B cell (primary cell): ENCODE data around the gene TIAM2. TPM values are rescaled to one million over a fixed set of nuclear protein-coding genes. Genes with fewer than 3 reads are reported as not detected.

Source experiments
- ATAC-seq: fragments of 200-7000 bp; cut with Tn5 transposase; one replicate; pipeline ENCODE4 v1.10.0; 2021; ENCODE audit warnings: low read depth, mild to moderate bottlenecking, moderate number of reproducible peaks, moderate library complexity
- CTCF ChIA-PET: fragments of 350-600 bp; sonication (Branson Sonifier 250); formaldehyde crosslinking; loops from one replicate; lab custom pipeline; 2021; ENCODE audit warnings: antibody characterized with exemption, inconsistent platforms; lab: Charles Lee
- POLR2A ChIA-PET: fragments of 350-600 bp; sonication (Branson Sonifier 250); formaldehyde crosslinking; loops from one replicate; lab custom pipeline; 2021; ENCODE audit warnings: antibody characterized with exemption; lab: Charles Lee
- DNase-seq: peaks from one replicate; pipeline ENCODE4 v3.0.0; 2013
- H2AFZ ChIP-seq: 2 replicates; pipeline ENCODE4 v1.6.1; 2012; ENCODE audit warnings: mild to moderate bottlenecking, low read depth, low read length; ENCODE audit not compliant: insufficient read depth, poor library complexity, severe bottlenecking
- H3K27ac ChIP-seq, 2 donors: 1 replicate in 1 of 2; 2 replicates in 1 of 2; pipeline ENCODE4 v1.5.1; 2012 to 2013; ENCODE audit warnings: low read length in 2 of 2, mild to moderate bottlenecking in 2 of 2, moderate library complexity in 1 of 2
- H3K27me3 ChIP-seq, 4 experiments: fragments of 200-600 bp in 1 of 4; sonication (generic) in 1 of 4; replicated peaks in 1 of 4; 1 replicate in 2 of 4; 2 replicates in 2 of 4; pipeline versions ENCODE4 v1.6.1 to v1.7.0; 2013 to 2016; ENCODE audit warnings: low read length in 3 of 4, mild to moderate bottlenecking in 2 of 4, mixed read lengths in 1 of 4, moderate library complexity in 1 of 4; ENCODE audit not compliant: insufficient read depth in 4 of 4, control insufficient read depth in 3 of 4; ENCODE audit errors: control extremely low read depth in 1 of 4
- H3K36me3 ChIP-seq, 2 experiments: replicated peaks in 1 of 2; 1 replicate in 1 of 2; 2 replicates in 1 of 2; pipeline versions ENCODE4 v1.6.1 to v1.7.1; 2013; ENCODE audit warnings: low read length in 1 of 2; ENCODE audit not compliant: insufficient read depth in 2 of 2, control insufficient read depth in 1 of 2; ENCODE audit errors: control extremely low read depth in 1 of 2, extremely low read depth in 1 of 2
- H3K4me1 ChIP-seq, 2 donors: fragments of 200-600 bp in 1 of 2; sonication (generic) in 1 of 2; 1 replicate in 1 of 2; 2 replicates in 1 of 2; pipeline versions ENCODE4 v1.5.1 to v1.6.1; 2013 to 2017; ENCODE audit warnings: low read length in 2 of 2; ENCODE audit not compliant: control insufficient read depth in 2 of 2, insufficient read depth in 2 of 2
- H3K4me2 ChIP-seq: replicated peaks from 2 replicates; pipeline ENCODE3; 2012; ENCODE audit warnings: mild to moderate bottlenecking, low read depth, low read length; ENCODE audit not compliant: poor library complexity, severe bottlenecking
- H3K4me3 ChIP-seq, 5 experiments: fragments of 200-600 bp in 1 of 5; sonication (generic) in 1 of 5; 1 replicate in 3 of 5; 2 replicates in 2 of 5; pipeline versions ENCODE4 v1.5.1 to v1.7.0; 2011 to 2016; ENCODE audit warnings: low read length in 4 of 5, mild to moderate bottlenecking in 4 of 5, low read depth in 2 of 5, control low read depth in 1 of 5, moderate library complexity in 1 of 5; ENCODE audit not compliant: insufficient read depth in 1 of 5; ENCODE audit errors: control extremely low read depth in 1 of 5, extremely low read depth in 1 of 5
- H3K79me2 ChIP-seq: fragments of 200-600 bp; sonication (generic); one replicate; pipeline ENCODE4 v1.6.0; 2016; ENCODE audit warnings: low read length; ENCODE audit not compliant: control insufficient read depth, insufficient read depth
- H3K9ac ChIP-seq: fragments of 200-600 bp; sonication (generic); 2 replicates; pipeline ENCODE4 v1.6.1; 2017; ENCODE audit warnings: mild to moderate bottlenecking, low read length, moderate library complexity
- H3K9me3 ChIP-seq, 3 donors: one replicate each; pipeline versions ENCODE4 v1.6.1 to v1.7.1; 2013; ENCODE audit warnings: low read length in 2 of 3; ENCODE audit not compliant: control insufficient read depth in 2 of 3, insufficient read depth in 1 of 3; ENCODE audit errors: control extremely low read depth in 1 of 3
- H4K20me1 ChIP-seq: 2 replicates; pipeline ENCODE4 v1.6.0; 2012; ENCODE audit warnings: mild to moderate bottlenecking, low read length; ENCODE audit not compliant: insufficient read depth, control insufficient read depth, poor library complexity, severe bottlenecking
- H3K27ac Mint-ChIP-seq: one replicate; pipeline ENCODE4 v1.8.0; 2021; ENCODE audit warnings: mixed read lengths
- H3K27me3 Mint-ChIP-seq: one replicate; pipeline ENCODE4 v1.8.0; 2021; ENCODE audit warnings: mixed read lengths
- H3K4me1 Mint-ChIP-seq: one replicate; pipeline ENCODE4 v1.8.0; 2021; ENCODE audit warnings: mixed read lengths
- H3K4me3 Mint-ChIP-seq: one replicate; pipeline ENCODE4 v1.8.0; 2021; ENCODE audit warnings: mixed read lengths
- H3K9me3 Mint-ChIP-seq: one replicate; pipeline ENCODE4 v1.8.0; 2022; ENCODE audit warnings: mixed read lengths; ENCODE audit not compliant: insufficient read depth
- CTCF ChIP-seq: fragments of 200-600 bp; IDR thresholded peaks from one replicate; pipeline ENCODE4 v1.8.0; 2022; ENCODE audit warnings: antibody characterized with exemption, mild to moderate bottlenecking
- EZH2 ChIP-seq: IDR thresholded peaks from 2 replicates; pipeline ENCODE4 v1.6.1; 2012; ENCODE audit warnings: borderline replicate concordance, low read depth, mild to moderate bottlenecking, moderate library complexity, low read length; ENCODE audit not compliant: insufficient read depth, poor library complexity, severe bottlenecking
- WGBS: methylation state at CpG from one replicate; pipeline ENCODE4 v1.1.5; 2013; ENCODE audit warnings: missing lambda C conversion rate; ENCODE audit not compliant: insufficient coverage; 5-methylcytosine and 5-hydroxymethylcytosine counted together
- intact Hi-C: fragments of 100-400 bp; cut with micrococcal nuclease; formaldehyde crosslinking; loops from one replicate; pipeline ENCODE4 v1.10.0; 2022
- polyA plus RNA-seq: library from polyadenylated mRNA; depleted of rRNA; stranded (reverse); fragments of >200 nt; gene quantifications from 2 replicates; pipeline ENCODE4 v1.2.3, GENCODE V29; 2012
- total RNA-seq, 2 donors: library from RNA; stranded (reverse); fragments of 120-200 nt in 1 of 2; gene quantifications; 1 replicate in 1 of 2; 2 replicates in 1 of 2; pipeline versions ENCODE4 v1.2.3 to v1.2.4, GENCODE V29; 2013 to 2022

TIAM2 gene
- total and polyA plus RNA-seq, 2 donors (not counting 1 experiment from before 2014, with no cell fraction given) = 13.1 to 18.8 TPM

GRCh38 chr6:155150967-155151671 lies 156.0 kb downstream of the TIAM2 start:
- no peaks in the 10 kb centered on the region for H3K36me3 ChIP-seq
- H3K27me3 ChIP-seq = no peaks in the 10 kb centered on the region
- WGBS = 92% methylated on average over 8 of the region's 9 CpGs
- no peak overlapping the region for H3K4me2 ChIP-seq
- H3K4me3 ChIP-seq = no peak overlapping the region
- no peak overlapping the region for H3K9ac ChIP-seq
- H3K27ac ChIP-seq = no peak overlapping the region
- TF ChIP-seq EZH2 (no peak), CTCF (no peak)
- ChIA-PET CTCF (no interaction called here), POLR2A (no interaction called here)
- intact Hi-C loops = no loop called here
- ATAC-seq = no peak
- no peaks in the 10 kb centered on the region for H3K79me2 ChIP-seq
- H3K9me3 Mint-ChIP-seq = no peaks in the 10 kb centered on the region
- H3K27me3 Mint-ChIP-seq = no peaks in the 10 kb centered on the region
- H3K9me3 ChIP-seq = peaks cover 0 to under 1% (median 0%) of the 10 kb centered on the region in 3 donors
- H2AFZ ChIP-seq = no peak overlapping the region
- no peaks in the 10 kb centered on the region for H3K4me1 Mint-ChIP-seq
- no peak overlapping the region for H3K27ac Mint-ChIP-seq
- no peak for DNase-seq
- H3K4me3 Mint-ChIP-seq = no peak overlapping the region
- no peaks in the 10 kb centered on the region for H3K4me1 ChIP-seq
- no peaks in the 10 kb centered on the region for H4K20me1 ChIP-seq
